IgD-negative memory B cell (primary cell): ENCODE results near the gene OR51B2. TPM values are rescaled to one million over a fixed set of nuclear protein-coding genes. Genes with fewer than 3 reads are reported as not detected.
"Not testable (repeated sequence)": the region's sequence is repeated elsewhere in the genome, so short reads cannot be mapped to it uniquely, and the experiment has no call there.

ENCODE experiments used
- H3K27ac Mint-ChIP-seq, 3 donors: one replicate each; pipeline ENCODE4 v1.8.0; 2020 to 2022; ENCODE audit warnings: mild to moderate bottlenecking in 3 of 3, mixed read lengths in 3 of 3, moderate library complexity in 1 of 3
- H3K27me3 Mint-ChIP-seq: one replicate; pipeline ENCODE4 v1.8.0; 2021; ENCODE audit warnings: mixed read lengths
- H3K36me3 Mint-ChIP-seq: one replicate; pipeline ENCODE4 v1.8.0; 2020; ENCODE audit warnings: mild to moderate bottlenecking, mixed read lengths
- H3K4me1 Mint-ChIP-seq, 3 donors: one replicate each; pipeline ENCODE4 v1.8.0; 2020 to 2022; ENCODE audit warnings: mixed read lengths in 3 of 3, mild to moderate bottlenecking in 1 of 3
- H3K4me3 Mint-ChIP-seq, 4 donors: one replicate each; pipeline ENCODE4 v1.8.0; 2020 to 2022; ENCODE audit warnings: mild to moderate bottlenecking in 4 of 4, mixed read lengths in 4 of 4, moderate library complexity in 3 of 4
- H3K9me3 Mint-ChIP-seq, 3 donors: one replicate each; pipeline ENCODE4 v1.8.0; 2020 to 2021; ENCODE audit warnings: mixed read lengths in 3 of 3, mild to moderate bottlenecking in 1 of 3
- polyA plus RNA-seq: library from polyadenylated mRNA; unstranded; fragments of 300-500 nt; fragmentation: Illumina TruSeq; gene quantifications from one replicate; pipeline ENCODE4 v1.2.3, GENCODE V29; 2021

OR51B2 gene
- polyA plus RNA-seq, 1 donor from 2014 or later, result not detected

DNA sequence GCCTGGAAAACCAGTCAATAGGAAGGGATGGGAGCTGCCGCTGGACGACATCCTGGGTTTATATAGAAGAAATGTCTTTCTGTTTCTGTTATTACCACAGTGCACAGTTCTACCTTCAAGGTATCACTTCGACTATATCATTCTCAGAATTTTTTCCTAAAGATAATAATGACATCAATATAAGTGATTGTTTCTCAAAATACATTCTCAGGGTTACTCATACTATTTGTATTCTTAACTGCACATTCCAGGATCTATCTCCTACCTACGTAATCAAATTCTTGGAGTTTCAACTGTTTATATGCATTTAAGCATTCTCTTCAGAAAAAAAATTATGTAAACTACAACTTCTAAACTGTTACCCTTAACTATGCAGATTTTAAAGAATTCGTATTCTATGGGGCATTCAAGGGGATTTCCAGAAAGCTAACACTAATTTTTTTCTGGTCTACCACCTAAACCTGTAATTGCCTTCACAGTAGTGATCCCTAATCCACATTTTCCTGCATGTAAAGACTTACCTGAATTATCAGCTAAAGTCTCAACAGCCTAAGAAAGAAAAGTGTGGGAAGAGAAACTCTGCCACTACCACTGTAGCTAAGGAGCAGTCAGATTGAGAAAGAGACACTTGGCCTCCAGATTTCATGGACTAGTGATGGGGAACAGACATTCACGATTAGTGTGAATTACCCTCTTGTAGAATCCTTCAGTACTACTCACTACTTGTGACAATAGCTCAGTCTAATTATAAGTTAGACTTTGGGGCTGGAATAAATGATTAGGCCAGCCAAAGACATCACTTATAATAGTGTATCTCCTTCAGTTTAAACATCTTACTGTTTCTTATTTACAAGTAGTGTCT lies 19.6 kb upstream of the OR51B2 start, which contains the start of gene OR51B5:
OR51B5 (minus strand) TSS at position 51 of the 862 bp plus-strand sequence; CDS start at position 51, 0 bp downstream.
- Mint-ChIP-seq H3K4me3 (no peak within 1 kb of the TSS), H3K4me1 (no peaks in the 10 kb centered on the region), H3K9me3 (no peaks in the 10 kb centered on the region), H3K36me3 (no peaks in the 10 kb centered on the region), H3K27me3 (peaks cover 1% of the 10 kb centered on the region), H3K27ac (no peak within 1 kb of the TSS)

DNA sequence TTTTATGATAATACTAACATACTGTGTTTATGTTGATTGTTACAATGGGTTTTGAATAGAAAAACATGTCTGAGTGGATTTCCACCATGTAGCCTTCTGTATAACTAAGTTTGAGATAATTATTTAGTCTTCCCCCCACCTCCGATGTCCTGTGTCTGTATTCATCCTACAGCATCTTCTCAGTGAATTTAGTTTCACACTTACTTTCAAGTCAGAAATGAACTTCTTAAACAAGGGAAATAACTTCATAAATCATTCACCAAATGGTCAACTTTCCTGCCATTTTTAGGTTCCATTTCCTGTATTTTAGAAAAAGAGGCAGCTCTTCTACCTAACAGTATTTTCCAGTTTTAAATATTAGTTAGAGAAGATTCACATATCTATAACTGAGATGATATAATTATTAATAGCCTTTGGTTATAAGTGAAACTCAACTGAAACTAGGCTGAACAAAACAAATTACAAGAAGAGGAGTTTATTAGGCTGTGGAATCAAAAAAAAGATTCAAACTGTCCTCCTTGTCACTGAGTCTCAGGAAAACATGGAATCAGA lies 15.8 kb upstream of the OR51B2 start:
- peaks cover 4% of the 10 kb centered on the region for H3K27me3 Mint-ChIP-seq
- no peaks in the 10 kb centered on the region for H3K36me3 Mint-ChIP-seq
- no peak overlapping the region for H3K27ac Mint-ChIP-seq
- H3K9me3 Mint-ChIP-seq, result no peaks in the 10 kb centered on the region
- no peak overlapping the region for H3K4me3 Mint-ChIP-seq
- no peaks in the 10 kb centered on the region for H3K4me1 Mint-ChIP-seq

DNA sequence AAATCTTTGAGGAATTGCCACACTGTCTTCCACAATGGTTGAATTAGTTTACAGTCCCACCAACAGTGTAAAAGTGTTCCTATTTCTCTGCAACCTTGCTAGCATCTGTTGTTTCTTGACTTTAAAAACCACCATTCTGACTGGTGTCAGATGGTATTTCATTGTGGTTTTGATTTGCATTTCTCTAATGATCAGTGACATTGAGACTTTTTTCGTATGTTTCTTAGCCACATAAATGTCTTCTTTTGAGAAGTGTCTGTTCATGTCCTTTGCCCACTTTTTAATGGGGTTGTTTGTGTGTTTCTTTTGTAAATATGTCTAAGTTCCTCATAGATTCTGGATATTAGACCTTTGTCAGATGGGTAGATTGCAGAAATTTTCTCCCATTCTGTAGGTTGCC lies 13.2 kb upstream of the OR51B2 start:
- not testable (repeated sequence) for H3K4me1 Mint-ChIP-seq, H3K27me3 Mint-ChIP-seq, H3K9me3 Mint-ChIP-seq, H3K27ac Mint-ChIP-seq, H3K36me3 Mint-ChIP-seq, H3K4me3 Mint-ChIP-seq

DNA sequence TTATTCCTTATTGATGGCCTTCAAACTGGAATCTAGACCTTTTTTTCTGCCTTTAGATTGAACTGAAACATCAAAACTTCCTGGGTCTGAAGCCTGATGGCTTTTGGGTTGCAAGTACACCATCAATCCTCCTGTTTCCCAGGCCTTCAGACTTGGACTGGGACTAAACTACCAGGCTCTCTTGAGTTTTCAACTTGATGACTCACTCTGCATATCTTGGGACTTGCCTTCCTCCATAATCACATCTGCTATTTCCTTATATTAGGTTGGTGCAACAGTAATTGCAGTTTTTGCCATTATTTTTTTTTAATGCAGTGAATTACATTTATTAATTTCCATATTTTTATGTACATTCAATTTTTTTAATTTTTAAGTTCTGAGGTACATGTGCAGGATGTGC lies 12.2 kb upstream of the OR51B2 start:
- Mint-ChIP-seq H3K4me1 (no peaks in the 10 kb centered on the region), H3K27me3 (peaks cover 3% of the 10 kb centered on the region), H3K27ac (no peak overlapping the region), H3K4me3 (no peak overlapping the region), H3K9me3 (no peaks in the 10 kb centered on the region), H3K36me3 (no peaks in the 10 kb centered on the region)

DNA sequence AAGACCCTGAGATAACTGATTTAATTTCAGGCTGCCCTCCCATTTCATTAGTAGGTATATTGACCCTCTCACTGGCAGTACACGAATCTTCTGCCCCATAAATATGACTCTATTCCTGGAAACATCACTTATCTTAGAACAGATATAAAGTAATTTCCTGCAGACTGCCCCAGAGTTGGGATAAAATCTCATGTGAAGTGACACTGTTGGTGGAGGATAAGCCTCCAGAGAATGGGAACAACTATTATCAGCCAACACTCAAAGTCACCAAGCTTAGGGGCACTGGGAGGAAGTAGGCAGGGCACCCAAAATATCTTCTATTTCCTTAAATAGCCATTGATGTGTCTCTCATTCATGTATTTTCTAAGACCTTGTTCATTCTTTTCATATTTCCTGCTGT lies 11.1 kb upstream of the OR51B2 start:
- H3K4me3 Mint-ChIP-seq, result no peak overlapping the region
- no peak overlapping the region for H3K27ac Mint-ChIP-seq

DNA sequence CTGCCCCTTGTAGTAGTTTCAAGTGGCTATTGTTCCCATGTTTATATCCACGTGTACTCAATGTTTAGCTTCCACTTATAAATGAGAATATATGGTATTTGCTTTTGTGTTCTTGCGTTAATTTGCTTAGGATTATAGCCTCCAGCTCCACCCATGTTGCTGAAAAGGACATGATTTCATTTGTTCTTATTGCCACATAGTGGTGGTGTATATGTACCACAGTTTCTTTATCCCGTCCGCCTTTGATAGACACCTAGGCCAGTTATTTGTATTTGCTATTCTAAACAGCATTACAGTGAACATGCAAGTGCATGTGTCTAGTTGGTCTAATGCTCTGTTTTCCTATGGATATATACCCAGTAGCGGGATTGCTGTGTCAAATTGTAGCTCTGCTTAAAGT lies 6.8 kb downstream of the OR51B2 start:
- Mint-ChIP-seq H3K4me3 (no peak overlapping the region), H3K9me3 (peaks cover 0 to 3% (median 1%) of the 10 kb centered on the region in 3 donors), H3K36me3 (peaks cover 2% of the 10 kb centered on the region), H3K27me3 (no peaks in the 10 kb centered on the region), H3K27ac (no peak overlapping the region), H3K4me1 (no peaks in the 10 kb centered on the region)

More for the DNA sequence above, 11.1 kb upstream of the OR51B2 start:
- no peaks in the 10 kb centered on the region for H3K4me1 Mint-ChIP-seq
- no peaks in the 10 kb centered on the region for H3K9me3 Mint-ChIP-seq
- H3K36me3 Mint-ChIP-seq, result no peaks in the 10 kb centered on the region
- peaks cover 3% of the 10 kb centered on the region for H3K27me3 Mint-ChIP-seq

DNA sequence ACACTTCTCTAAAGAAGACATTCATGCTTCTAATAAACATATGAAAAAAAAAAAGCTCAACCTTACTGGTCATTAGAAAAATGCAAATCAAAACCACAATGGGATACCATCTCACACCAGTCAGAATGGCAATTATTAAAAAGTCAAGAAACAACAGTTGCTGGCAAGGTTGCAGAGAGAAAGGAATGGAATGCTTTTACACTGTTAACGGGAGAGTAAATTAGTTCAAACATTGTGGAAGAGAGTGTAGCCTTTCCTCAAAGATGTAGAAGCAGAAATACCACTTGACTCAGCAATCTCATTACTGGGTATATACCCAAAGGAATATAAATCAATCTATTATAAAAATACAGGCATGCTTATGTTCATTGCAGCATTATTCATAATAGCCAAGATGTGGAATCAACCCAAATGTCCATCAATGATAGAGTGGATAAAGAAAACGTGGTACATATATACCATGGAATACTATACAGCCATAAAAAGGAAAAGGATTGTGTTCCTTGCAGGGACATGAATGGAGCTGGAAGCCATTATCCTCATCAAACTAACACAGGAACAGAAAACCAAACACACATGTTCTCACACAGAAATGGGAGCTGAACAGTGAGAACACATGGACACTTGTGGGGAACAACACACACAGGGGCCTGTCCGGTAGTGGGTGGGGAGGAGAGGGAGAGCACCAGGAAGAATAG lies 10.6 kb downstream of the OR51B2 start:
- H3K4me3 Mint-ChIP-seq, H3K36me3 Mint-ChIP-seq, H3K27me3 Mint-ChIP-seq, H3K9me3 Mint-ChIP-seq, H3K27ac Mint-ChIP-seq, H3K4me1 Mint-ChIP-seq: not testable (repeated sequence)

DNA sequence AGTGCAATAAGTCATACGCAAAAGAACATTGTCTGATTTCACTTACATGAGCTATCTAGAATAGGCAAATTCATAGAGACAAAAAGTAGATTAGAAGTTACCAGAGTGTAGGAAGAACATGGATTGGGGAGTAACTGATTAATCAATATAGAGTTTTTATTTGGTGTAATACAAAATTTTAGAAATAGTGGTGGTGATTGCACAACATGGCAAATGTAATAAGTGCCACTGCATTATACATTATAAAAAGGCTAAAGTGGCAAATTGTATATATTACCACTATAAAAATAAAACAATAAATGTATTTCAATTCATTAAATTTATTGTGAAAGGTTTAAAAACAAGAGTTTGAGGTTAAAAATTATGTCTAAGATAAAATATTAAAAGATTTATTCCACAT lies 13.7 kb downstream of the OR51B2 start:
- Mint-ChIP-seq H3K4me3 (no peak overlapping the region), H3K27me3 (peaks cover 2% of the 10 kb centered on the region), H3K36me3 (no peaks in the 10 kb centered on the region), H3K27ac (no peak overlapping the region), H3K9me3 (peaks cover 0 to 1% (median 0%) of the 10 kb centered on the region in 3 donors), H3K4me1 (no peaks in the 10 kb centered on the region)

DNA sequence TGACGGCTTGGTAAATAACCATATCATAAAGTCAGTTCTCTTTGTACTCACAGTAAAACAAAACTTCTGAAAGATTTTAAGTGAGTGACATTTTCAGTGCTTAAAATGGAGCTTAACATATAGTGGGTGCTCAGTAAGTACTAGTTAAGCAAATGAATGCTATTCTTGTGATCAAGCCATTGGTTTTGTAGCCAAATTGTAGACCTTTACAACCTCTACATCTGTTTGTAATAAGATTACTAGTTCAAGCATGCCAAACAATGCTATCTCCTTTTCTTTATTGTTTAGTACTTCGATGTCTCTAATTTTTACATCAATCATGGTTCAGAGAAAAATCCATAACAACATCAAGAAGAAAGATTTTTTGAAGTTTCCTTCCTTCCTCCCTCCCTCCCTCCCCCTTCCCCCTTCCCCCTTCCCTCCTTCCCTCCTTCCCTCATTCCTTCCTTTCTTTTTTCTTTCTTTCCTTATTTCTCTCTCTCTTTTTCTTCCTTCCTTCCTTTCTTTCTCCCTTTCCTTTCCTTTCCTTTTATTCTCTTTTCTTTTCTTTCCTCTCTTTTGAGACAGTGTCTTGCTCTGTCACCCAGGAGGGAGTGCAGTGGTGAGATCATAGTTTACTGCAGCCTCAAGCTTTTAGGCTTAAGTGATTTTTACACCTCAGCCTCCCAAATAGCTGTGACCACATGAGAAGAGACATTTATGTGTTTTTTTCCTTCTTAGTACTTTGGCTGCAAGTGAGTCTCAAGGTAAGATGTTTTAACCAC lies 16.7 kb downstream of the OR51B2 start:
- peaks cover 2% of the 10 kb centered on the region for H3K27me3 Mint-ChIP-seq
- no peaks in the 10 kb centered on the region for H3K4me1 Mint-ChIP-seq
- no peaks in the 10 kb centered on the region for H3K9me3 Mint-ChIP-seq
- no peak overlapping the region for H3K4me3 Mint-ChIP-seq
- no peaks in the 10 kb centered on the region for H3K36me3 Mint-ChIP-seq
- no peak overlapping the region for H3K27ac Mint-ChIP-seq

DNA sequence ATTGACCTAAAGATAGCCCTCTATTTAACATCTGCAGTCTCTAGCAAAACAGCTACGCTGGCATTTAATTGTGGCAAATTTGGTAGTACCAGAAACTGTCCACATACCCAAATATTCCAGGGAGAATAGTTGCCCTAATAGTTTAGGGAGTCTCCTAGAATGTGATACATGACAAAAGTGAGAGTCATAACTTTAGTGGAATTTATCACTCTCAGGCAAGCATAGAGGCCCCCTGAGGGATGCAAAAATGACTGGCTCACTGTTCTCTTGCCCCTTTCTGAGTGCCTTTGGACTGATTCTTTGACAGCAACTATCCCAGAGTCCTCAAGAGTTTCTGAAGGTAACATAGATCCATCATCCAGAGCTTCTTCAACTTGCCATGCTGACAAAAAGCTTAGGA lies 20.1 kb downstream of the OR51B2 start:
- H3K36me3 Mint-ChIP-seq, result no peaks in the 10 kb centered on the region
- H3K4me3 Mint-ChIP-seq, result no peak overlapping the region
- no peaks in the 10 kb centered on the region for H3K27me3 Mint-ChIP-seq
- H3K4me1 Mint-ChIP-seq, result no peaks in the 10 kb centered on the region
- H3K9me3 Mint-ChIP-seq, result no peaks in the 10 kb centered on the region
- H3K27ac Mint-ChIP-seq, result no peak overlapping the region

DNA sequence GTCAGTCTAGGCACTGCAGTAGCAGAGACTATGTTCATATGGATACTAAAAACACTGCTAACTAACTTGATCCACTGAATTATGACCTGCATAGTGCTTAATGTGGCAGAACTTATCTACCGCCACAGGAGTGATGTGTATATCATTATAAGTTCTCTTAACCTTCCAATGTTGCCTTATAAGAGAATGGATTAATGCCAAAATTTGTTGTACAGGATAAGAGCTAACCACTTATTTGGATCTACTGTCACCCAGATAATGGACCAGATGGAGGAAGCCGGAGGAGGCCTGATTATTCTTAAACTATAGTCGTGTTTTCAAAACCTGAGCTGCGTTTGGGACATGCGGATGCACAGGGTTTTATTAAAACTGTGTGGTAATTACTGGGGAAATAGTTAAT lies 20.5 kb downstream of the OR51B2 start:
- no peaks in the 10 kb centered on the region for H3K4me1 Mint-ChIP-seq
- H3K27ac Mint-ChIP-seq, result no peak overlapping the region
- no peak overlapping the region for H3K4me3 Mint-ChIP-seq
- H3K27me3 Mint-ChIP-seq, result no peaks in the 10 kb centered on the region
- no peaks in the 10 kb centered on the region for H3K9me3 Mint-ChIP-seq
- H3K36me3 Mint-ChIP-seq, result no peaks in the 10 kb centered on the region

DNA sequence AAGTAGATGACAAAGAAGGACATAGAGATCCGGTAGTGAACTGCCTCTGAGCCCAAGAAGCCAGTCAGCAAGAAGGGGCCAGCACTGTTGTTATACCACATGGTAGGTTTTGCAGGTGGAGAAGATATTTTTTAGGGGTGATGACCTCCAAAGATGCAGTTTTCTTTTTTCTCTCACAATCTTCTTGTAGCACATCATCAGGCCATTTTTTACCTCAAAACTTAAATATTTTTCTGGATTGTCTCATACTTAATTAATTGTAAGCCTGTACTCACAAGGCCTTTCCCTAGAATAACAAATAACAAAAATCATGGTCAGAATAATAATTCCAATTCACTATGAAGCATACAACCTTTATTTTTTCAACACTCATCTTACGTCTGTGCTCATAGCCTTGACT lies 22.3 kb downstream of the OR51B2 start, which contains the start of gene OR51B4:
OR51B4 (minus strand) TSS at position 101 of the 400 bp plus-strand sequence; CDS start at position 101, 0 bp downstream.
- Mint-ChIP-seq H3K4me3 (no peak within 1 kb of the TSS), H3K36me3 (no peaks in the 10 kb centered on the region), H3K9me3 (no peaks in the 10 kb centered on the region), H3K4me1 (no peaks in the 10 kb centered on the region), H3K27ac (no peak within 1 kb of the TSS), H3K27me3 (peaks cover 1% of the 10 kb centered on the region)

DNA sequence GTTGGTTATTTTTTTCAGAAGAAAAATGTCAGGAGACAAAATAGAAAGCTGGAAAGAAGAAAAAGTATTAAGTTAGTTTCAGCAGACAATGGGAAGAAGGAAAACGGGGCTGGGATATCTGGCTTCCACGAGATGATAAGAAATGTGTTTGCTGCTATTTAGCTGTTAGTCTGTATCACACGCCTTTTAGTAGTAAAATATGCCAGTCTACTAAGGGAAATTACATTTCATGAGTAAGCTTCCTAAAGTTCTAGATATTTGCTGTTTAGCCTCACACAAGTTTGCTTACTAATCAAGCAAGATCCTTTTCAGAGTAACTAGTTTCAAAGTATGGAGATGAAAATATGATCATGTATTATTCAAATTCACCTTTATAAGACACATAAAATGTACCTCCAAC lies 23.8 kb downstream of the OR51B2 start:
- Mint-ChIP-seq H3K27me3 (peaks cover 1% of the 10 kb centered on the region), H3K4me3 (no peak overlapping the region), H3K27ac (no peak overlapping the region), H3K9me3 (no peaks in the 10 kb centered on the region), H3K36me3 (no peaks in the 10 kb centered on the region), H3K4me1 (no peaks in the 10 kb centered on the region)

DNA sequence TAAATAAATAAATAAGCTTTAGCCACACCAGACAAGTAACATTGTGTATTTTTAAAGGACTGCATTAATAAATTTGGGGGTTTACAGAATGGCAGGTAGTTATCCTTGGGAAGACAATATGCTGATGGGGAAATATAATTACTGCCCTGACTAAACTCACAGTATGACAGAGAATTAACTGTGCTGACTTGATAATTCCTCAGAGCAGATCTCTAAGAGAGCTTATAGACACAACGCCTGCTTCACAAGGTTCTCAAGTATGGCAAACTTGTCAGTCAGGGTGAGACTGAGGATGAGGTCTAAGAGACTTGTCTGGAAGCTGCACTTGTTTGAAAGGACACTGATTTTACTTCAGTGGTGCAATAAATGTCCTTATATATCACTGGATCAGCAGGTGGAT lies 25.6 kb downstream of the OR51B2 start:
- H3K27ac Mint-ChIP-seq, result no peak overlapping the region

More for the DNA sequence above, 25.6 kb downstream of the OR51B2 start:
- Mint-ChIP-seq H3K9me3 (peaks cover 0 to under 1% (median 0%) of the 10 kb centered on the region in 3 donors), H3K36me3 (no peaks in the 10 kb centered on the region), H3K27me3 (peaks cover 1% of the 10 kb centered on the region), H3K4me3 (no peak overlapping the region), H3K4me1 (no peaks in the 10 kb centered on the region)
